Astrocyte of the cerebellum (primary cell): Measurements from ENCODE around the gene AXIN2.

Experiments used
- DNase-seq: peaks from one replicate; pipeline ENCODE4 v3.0.0-alpha.2; 2011; ENCODE audit warnings: low read depth
- H3K4me3 ChIP-seq: 2 replicates; pipeline ENCODE4 v1.5.1; 2011; ENCODE audit warnings: mild to moderate bottlenecking, low read depth, low read length, moderate library complexity
- CTCF ChIP-seq: IDR thresholded peaks from 2 replicates; pipeline ENCODE4 v1.5.1; 2012; ENCODE audit warnings: low read length, low read depth, moderate library complexity, mild to moderate bottlenecking; ENCODE audit errors: missing control alignments
- in situ Hi-C: cut with HindIII; loops from 2 replicates; pipeline ENCODE4 v1.10.0; 2017; ENCODE audit warnings: low sequenced_read_pairs

The AXIN2 gene

GRCh38 chr17:65554553-65555223 lies 6.8 kb downstream of the AXIN2 start:
- no peak for DNase-seq
- in situ Hi-C loops = loop anchor here (5.0 to 10.0 kb wide), 2 partner anchors 312 to 430 kb away; no protein-coding TSS in a partner anchor
- no peak overlapping the region for H3K4me3 ChIP-seq
- TF ChIP-seq CTCF = peak; percentile 44

- no peak for DNase-seq
- TF ChIP-seq CTCF = no peak
- no peak overlapping the region for H3K4me3 ChIP-seq
- in situ Hi-C loops = loop anchor here (5.0 to 10.0 kb wide), 2 partner anchors 312 to 431 kb away; no protein-coding TSS in a partner anchor
These were observed 7.5 kb downstream of the AXIN2 start for GRCh38 chr17:65553646-65554552.

GRCh38 chr17:65553009-65553645 lies 8.3 kb downstream of the AXIN2 start:
- TF ChIP-seq CTCF = no peak
- no peak overlapping the region for H3K4me3 ChIP-seq
- DNase-seq = no peak
- in situ Hi-C loops = loop anchor here (5.0 to 10.0 kb wide), 2 partner anchors 311 to 432 kb away; no protein-coding TSS in a partner anchor

- DNase-seq = no peak
- no peak overlapping the region for H3K4me3 ChIP-seq
- TF ChIP-seq CTCF = no peak
- in situ Hi-C loops = loop anchor here (5.0 to 10.0 kb wide), 2 partner anchors 310 to 433 kb away; no protein-coding TSS in a partner anchor
These were observed 9.2 kb downstream of the AXIN2 start for GRCh38 chr17:65552214-65552613.

- in situ Hi-C loops = loop anchor here (5.0 to 10.0 kb wide), 2 partner anchors 309 to 433 kb away; no protein-coding TSS in a partner anchor
- DNase-seq = no peak
- TF ChIP-seq CTCF = no peak
- H3K4me3 ChIP-seq = no peak overlapping the region
These were observed 10.0 kb downstream of the AXIN2 start for GRCh38 chr17:65551267-65552040.

GRCh38 chr17:65550758-65551157 lies 10.7 kb downstream of the AXIN2 start:
- DNase-seq = no peak
- in situ Hi-C loops = loop anchor here (5.0 to 10.0 kb wide), 2 partner anchors 308 to 434 kb away; no protein-coding TSS in a partner anchor
- no peak for TF ChIP-seq CTCF
- no peak overlapping the region for H3K4me3 ChIP-seq
